ENCODE data around the gene RNASEL.
A peak's percentile ranks its signal among the peaks of the same experiment; 100 is the strongest.

DNA sequence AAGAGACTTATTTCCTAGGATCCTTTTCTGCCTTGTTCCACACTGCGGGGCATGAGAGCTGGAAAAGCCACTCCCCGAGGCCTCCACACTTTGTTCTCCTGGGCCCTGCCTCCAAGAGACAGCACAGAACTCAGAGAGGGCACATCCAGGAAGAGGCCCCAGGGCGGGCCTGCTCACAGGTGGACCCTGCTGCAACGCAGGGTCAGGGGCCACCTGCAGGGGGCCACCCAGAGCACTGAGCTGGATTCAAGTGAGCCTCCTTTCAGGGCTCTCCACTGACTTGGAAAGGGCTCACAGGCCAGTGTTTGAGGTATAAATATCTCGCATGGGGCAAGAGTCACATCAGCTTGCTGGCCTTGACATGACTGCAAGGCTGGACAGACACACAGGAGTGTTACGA lies 10.3 kb upstream of the RNASEL start:
- TF ChIP-seq, protein P1, sequence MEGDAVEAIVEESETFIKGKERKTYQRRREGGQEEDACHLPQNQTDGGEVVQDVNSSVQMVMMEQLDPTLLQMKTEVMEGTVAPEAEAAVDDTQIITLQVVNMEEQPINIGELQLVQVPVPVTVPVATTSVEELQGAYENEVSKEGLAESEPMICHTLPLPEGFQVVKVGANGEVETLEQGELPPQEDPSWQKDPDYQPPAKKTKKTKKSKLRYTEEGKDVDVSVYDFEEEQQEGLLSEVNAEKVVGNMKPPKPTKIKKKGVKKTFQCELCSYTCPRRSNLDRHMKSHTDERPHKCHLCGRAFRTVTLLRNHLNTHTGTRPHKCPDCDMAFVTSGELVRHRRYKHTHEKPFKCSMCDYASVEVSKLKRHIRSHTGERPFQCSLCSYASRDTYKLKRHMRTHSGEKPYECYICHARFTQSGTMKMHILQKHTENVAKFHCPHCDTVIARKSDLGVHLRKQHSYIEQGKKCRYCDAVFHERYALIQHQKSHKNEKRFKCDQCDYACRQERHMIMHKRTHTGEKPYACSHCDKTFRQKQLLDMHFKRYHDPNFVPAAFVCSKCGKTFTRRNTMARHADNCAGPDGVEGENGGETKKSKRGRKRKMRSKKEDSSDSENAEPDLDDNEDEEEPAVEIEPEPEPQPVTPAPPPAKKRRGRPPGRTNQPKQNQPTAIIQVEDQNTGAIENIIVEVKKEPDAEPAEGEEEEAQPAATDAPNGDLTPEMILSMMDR (IDR thresholded peaks at IDR 0.05), result peak in 9 of 12 donors; percentile 6 to 36 (median 21)
- TF ChIP-seq POLR2A (IDR thresholded peaks at IDR 0.05), result no peak
